HG03045 (cell line): ENCODE data around the gene NOTCH2.
"Not testable (repeated sequence)": the region's sequence is repeated elsewhere in the genome, so short reads cannot be mapped to it uniquely, and the experiment has no call there.

Experiments used
- ATAC-seq: cut with Tn5 transposase; IDR thresholded peaks from one replicate; pipeline ENCODE4 v1.9.1; 2021; ENCODE audit warnings: mild to moderate bottlenecking, moderate library complexity; ENCODE audit not compliant: unreplicated experiment

The NOTCH2 gene

GRCh38 chr1:120069920-120070214, 405 bp upstream of the NOTCH2 start:
- not testable (repeated sequence) for ATAC-seq

- not testable (repeated sequence) for ATAC-seq
Measured at GRCh38 chr1:120068683-120069066, 787 bp downstream of the NOTCH2 start.

- not testable (repeated sequence) for ATAC-seq
Measured at GRCh38 chr1:120048208-120048607, 21.3 kb downstream of the NOTCH2 start.

GRCh38 chr1:120041771-120042170, 27.7 kb downstream of the NOTCH2 start:
- ATAC-seq, result not testable (repeated sequence)

GRCh38 chr1:120032253-120032652, 37.2 kb downstream of the NOTCH2 start:
- not testable (repeated sequence) for ATAC-seq

- ATAC-seq, result not testable (repeated sequence)
Measured at GRCh38 chr1:120023791-120024190, 45.7 kb downstream of the NOTCH2 start.

GRCh38 chr1:120014978-120015377, 54.5 kb downstream of the NOTCH2 start:
- ATAC-seq, result not testable (repeated sequence)

GRCh38 chr1:120008320-120008719, 61.1 kb downstream of the NOTCH2 start:
- not testable (repeated sequence) for ATAC-seq

- not testable (repeated sequence) for ATAC-seq
Measured at GRCh38 chr1:120007850-120008249, 61.6 kb downstream of the NOTCH2 start.

- ATAC-seq, result not testable (repeated sequence)
Measured at GRCh38 chr1:120001035-120001434, 68.4 kb downstream of the NOTCH2 start.

- ATAC-seq, result not testable (repeated sequence)
Measured at GRCh38 chr1:119996731-119997312, 72.6 kb downstream of the NOTCH2 start.

- ATAC-seq, result not testable (repeated sequence)
Measured at GRCh38 chr1:119995975-119996374, 73.5 kb downstream of the NOTCH2 start.

- no peak for ATAC-seq
Measured at GRCh38 chr1:119988306-119989062, 81.0 kb downstream of the NOTCH2 start.

GRCh38 chr1:119987686-119988085, 81.8 kb downstream of the NOTCH2 start:
- no peak for ATAC-seq

GRCh38 chr1:119987112-119987511, 82.3 kb downstream of the NOTCH2 start:
- no peak for ATAC-seq

GRCh38 chr1:119986007-119986497, 83.4 kb downstream of the NOTCH2 start:
- ATAC-seq, result no peak

- ATAC-seq, result no peak
Measured at GRCh38 chr1:119984771-119985170, 84.7 kb downstream of the NOTCH2 start.

- ATAC-seq, result no peak
Measured at GRCh38 chr1:119981986-119982815, 87.3 kb downstream of the NOTCH2 start.

GRCh38 chr1:119981496-119981895, 88.0 kb downstream of the NOTCH2 start:
- ATAC-seq, result no peak

GRCh38 chr1:119978018-119978505, 91.4 kb downstream of the NOTCH2 start:
- ATAC-seq, result no peak

- not testable (repeated sequence) for ATAC-seq
Measured at GRCh38 chr1:119977113-119977736, 92.2 kb downstream of the NOTCH2 start.
